Smooth muscle cell of the brain vasculature (primary cell): ENCODE results near the gene SMC1B.

ENCODE experiments used
- DNase-seq: peaks from one replicate; pipeline ENCODE4 v3.0.0-alpha.2; 2012; ENCODE audit warnings: low read depth, low spot score

The SMC1B gene

DNA sequence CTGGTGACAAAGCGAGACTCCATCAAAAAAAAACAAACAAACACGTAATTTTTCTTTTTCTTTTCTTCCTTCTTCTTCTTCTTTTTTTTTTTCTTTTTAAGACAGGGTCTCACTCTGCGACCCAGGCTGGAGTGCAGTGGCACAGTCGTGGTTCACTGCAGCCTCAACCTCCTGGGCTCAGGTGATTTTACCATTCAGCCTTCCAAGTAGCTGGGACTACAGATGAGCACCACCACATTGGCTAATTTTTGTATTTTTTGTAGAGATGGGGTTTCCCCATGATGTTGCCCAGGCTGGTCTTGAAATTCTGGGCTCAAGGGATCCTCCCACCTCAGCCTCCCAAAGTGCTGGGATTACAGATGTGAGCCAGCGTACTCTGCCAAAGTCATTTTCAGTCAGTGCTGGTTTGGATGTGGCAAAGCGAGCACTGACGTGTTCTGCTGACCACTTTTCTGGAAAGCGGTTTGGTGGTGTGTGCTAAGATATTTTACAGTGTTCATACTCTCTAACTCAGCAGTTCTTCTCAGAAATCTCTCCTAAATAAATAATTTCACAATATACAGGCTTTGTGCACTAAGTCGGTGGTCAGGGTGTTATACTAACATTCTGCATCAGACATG lies 92.9 kb downstream of the SMC1B start:
- no peak for DNase-seq

DNA sequence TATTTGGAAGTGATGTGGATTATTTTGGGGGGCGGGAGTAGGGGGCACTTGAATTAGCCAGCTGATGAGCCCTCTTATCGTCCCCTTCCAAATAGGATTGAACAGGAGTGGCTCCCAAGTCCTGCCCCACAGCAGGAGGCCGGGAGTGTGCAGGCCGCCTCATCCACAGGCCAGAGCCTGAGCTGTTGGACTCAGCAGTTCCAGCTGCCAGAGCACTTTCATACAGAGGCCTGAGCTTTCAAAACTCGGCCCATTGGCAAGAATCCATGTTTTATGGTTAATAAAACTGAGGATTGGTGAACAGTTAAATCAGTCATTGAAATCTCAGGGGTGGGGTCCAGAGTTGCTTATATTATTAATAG lies 94.1 kb downstream of the SMC1B start:
- DNase-seq, result no peak

DNA sequence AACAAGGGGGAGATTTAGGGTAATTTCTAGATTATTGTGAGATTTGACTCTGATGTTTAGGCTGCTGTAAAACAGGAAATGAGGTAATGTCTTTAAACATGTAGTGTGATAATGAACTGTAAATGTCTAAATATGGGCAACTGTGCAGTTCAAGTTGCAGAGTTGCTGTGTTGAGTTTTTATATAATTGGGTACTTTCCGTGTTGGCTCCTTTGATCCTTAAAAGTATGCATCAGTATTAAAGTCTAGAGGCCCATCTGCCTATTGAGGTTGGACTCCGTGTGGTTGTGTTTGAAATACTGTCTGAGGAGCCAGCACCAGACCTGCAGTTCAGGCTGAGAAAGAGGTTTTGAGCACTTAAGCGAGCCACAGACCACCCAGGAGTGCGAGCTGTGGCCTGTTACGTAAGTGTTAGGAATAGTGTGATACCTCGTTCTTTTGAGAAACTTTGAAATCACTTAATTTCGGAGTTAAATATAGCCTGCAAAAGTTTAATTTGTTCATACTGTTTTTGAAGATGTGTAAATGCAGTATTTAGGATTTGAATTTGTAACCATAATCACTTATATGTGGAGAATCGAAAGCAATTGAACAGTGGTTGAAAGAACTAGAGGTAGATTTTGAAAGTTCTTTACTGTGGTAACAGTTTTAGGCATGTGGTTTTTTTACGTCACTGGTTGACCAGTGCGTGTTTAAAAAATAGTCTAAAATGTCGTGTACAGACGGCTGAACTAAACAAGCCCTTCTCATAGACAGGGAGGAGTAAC lies 94.7 kb downstream of the SMC1B start:
- DNase-seq, result no peak

DNA sequence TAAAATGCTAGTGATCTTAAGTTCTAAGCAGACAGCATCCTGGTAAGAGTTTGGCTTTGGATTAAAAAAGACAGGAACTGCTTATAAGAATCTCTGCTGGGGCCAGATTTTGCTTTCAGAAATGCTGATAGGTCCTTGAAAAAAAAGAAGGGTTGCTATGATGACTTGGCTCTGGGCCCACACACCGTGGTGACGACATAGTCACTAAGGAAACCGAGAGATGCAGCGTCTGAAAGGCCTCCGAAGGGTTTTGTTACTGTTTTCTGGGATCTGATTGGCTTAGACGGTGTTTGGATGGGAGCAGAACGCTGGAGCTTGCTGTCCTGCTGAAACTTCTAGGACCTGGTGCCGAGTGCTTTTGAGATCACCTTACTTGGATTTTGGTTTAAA lies 95.2 kb downstream of the SMC1B start:
- peak; percentile 73 for DNase-seq

DNA sequence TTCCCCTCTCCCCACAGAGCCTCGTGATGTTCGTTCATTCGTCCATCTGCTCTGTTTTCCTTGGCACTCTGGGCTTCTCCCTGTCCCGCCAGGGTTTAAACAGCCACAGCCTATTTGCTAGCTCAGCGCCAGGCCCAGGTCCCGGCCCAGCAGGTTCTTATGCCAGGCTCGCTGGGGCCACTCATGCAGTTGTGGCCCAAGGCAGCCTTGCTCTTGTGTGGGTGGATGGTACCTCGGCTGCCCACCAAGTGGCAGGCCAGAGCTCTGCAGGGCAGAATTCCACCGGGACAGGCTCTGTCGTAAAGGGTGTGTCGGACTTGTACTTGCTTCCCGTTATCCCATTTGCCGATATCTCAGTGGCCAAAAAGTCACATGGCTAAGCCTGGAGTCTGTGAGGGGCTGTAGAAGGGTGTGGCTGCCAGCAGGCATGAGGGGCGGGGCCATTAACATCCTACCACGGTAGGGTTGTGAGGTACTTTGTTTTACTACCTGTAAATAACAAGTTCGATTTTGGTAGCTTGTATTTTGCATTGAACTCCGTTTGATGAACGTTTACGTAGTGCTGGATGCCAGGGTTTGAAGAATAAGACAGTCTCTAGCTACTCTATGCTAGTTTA lies 95.7 kb downstream of the SMC1B start:
- DNase-seq, result no peak

DNA sequence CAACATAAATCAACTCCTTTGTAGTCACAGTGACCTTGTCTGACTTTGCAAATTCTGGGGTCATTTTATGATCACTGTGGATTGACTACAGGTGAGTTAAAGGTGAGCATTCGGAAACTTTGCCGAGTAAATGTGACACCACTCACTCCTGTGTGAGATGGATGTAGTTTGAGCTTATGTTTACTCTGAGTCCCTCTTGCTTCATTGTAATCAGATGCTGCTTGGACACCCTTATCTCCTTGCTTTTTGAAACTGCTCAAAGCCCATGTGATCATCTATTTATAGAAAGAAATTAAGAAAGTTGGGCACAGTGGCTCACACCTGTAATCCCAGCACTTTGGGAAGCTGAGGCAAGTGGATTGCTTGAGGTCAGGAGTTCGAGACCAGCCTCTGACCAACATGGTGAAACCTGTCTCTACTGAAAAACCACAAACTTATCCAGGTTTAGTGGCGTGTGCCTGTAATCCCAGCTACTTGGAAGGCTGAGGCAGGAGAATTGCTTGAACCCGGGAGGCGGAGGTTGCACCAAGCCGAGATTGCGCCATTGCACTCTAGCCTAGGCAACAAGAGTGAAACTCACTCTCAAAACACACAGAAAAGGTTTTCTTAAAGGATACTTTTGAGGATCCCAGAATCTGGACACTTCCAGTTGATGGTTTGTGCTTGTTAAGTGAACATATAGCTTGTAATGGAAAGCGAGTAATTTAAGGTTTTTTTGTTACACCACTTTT lies 96.4 kb downstream of the SMC1B start:
- DNase-seq, result no peak

DNA sequence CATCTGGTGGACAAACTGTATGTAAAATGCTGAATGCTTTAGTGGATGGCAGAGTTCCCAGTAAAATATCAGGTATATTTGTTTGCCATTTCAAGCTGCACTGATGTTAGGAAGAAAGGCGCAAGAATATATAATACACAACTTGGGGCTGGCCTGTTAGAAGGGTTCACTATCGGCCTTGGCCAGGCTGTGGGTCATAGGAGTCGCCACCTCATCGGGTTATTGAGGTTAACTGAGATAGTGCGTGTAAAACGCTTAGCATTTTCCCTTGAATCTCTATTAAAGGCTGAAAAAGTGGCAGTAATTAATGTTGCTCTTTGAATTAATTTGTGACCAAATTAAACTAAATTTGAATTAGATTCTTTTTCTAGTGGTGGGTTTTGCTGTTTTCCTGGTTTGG lies 98.6 kb downstream of the SMC1B start:
- no peak for DNase-seq

DNA sequence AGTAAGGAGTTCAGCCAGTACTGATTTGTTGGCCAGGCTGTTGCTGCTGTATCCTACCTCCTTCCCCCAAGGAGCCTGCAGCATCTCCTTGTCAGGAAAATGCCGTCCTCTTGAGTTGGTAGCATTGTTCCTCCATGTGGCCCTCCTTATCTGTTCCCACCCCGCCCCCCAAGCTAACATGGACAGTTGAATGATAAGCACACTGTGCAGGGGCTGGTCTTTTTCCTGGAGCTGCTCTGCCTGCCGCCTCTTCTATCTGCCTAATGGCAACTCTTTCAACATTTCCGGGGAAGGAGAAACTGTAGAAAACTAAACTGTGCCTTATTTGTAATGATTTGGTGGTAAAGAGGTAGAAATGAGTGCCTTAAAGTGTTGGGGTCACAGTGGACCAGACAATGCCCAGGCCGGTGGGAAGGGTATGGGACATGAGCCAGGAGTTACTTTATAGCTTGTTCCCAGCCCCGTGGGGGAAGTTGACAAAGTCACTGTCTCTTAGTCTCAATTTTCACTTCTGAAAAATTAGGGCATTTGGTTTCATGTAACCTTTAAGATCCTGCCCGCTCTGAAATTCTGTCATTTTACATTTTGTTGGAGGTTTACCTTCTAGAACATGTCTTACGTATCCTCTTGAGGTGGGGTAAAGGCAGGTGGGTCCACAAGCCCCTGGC lies 99.2 kb downstream of the SMC1B start:
- no peak for DNase-seq

DNA sequence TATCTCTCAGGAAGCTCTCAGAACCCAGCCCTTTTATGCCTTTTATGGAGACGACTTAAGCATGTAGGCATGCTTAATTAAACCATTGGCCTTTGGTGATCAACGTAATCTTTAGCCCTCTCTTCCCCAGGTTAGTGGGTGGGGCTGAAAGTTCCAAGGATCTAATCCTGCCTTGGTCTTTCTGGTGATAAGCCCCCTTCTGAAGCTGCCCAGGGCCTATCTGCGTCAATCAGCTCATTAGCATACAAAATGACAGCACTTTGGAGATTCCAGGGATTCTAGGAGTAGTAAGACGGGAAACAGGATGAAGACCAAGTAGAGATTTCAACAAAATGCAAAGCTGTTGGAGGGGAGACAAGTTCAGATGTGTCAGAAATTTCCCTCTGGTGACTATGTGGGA lies 100.5 kb downstream of the SMC1B start:
- no peak for DNase-seq

DNA sequence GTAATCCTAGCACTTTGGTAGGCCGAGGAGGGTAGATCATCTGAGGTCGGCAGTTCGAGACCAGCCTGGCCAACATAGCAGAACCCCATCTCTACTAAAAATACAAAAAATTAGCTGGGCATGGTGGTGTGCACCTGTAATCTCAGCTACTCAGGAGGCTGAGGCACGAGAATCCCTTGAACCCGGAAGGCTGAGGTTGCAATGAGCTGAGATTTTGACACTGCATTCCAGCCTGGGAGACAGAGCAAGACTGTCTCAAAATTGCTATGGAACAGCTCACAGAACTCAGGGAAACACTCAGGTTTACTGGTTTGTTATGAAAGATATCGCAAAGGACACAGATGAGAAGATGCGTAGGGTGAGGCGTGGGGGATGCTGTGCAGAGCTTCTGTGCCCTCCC lies 101.0 kb downstream of the SMC1B start:
- DNase-seq, result no peak

DNA sequence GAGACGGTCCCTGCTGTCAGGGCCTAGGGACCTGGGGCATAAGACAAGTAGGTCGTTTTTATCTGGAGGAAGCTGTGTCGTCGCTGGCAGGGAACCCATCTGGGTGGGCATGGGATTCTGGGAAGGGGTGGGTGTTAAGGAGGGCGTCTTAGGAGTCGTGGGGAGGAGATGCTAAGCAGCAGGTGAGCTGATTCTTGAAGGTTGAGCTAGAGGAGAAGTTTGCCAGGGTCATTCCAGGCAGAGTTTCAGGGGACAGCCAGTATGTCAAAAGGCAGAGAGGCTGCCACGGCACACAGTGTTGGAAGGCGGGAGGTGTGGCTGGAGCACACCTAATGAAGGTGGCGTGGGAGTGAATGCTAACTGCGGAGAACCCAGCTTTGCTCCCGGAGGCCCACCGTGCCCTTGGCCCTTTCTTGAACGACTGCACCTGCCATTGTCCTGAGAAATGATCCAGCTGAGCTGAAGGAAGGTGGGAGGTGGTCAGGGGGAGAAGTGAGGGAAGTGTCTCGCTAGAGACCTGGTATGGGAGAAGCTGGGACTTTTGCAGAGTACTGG lies 102.3 kb downstream of the SMC1B start:
- no peak for DNase-seq

DNA sequence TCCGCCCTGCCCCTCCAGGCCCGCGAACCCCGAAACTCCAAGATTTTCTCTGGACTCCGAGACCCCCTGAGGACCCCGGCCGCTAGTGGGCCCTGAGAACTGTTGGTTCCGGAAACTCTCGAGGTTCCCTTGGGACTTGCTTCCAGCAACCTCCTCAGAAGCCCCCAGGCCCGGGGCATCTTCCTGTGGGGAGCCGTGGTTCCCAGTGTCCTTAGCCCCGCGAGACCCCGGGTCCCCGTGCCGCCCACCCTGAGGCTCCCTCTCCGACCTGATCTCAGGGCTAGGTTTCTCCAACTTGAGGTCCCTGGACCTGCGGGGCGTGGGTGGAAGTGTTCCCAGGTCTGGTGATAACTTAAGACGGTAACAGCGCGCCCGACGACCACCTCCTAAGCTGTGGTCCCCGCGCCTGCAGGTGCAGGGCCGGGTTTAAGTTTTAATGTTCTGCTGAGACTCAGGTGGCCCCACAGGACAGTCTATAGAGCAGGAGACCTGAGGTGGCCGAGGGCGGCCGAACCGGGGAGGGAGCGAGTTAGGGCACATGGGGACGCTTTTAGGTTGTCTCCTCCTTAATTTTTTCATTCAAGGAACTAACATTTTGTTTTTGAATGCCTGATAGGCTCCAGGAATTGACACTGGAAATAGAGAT lies 102.9 kb downstream of the SMC1B start:
- DNase-seq, result no peak

DNA sequence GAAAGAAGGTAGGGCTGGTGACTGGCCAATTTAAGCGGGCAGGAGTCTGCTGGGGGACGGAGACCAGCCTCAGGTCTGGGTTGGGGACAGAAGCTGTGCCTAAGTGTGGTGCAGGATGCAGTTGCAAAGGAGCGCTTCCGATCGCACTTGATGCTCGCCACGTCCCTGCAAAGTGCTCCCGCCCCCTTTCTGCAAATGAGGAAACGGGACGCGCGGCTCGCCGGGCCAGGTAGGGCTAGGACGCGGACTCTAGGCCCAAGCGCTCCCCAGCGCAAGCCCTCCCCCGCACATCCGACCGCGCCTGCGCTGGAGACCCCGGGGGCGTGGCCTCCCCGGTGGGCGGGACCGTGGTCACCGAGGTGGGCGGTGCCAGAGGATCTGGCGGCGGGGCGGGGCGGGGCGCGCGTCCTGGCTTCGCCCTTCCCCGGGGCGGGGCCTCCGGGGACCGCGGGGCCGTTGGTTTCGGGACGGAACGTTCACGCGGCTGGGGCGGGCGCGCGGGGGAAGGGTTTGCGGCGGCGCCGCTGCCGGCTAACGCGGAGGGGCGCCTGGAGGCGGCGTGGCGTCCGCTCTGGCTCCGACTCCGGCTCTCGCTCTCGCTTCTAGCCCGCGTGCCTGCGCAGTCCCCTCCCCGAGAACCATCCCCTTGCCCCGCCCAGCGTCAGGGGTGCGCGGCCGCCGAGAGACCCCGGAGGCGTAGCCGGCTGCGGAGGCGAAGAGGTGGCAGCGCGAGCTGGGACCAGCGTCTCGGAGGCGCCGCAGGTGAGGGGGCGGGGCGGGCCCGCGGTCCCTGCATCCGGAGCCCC lies 103.8 kb downstream of the SMC1B start, which contains the start of gene FAM118A:
Gene FAM118A, plus strand, starts transcription at position 513 of the 806 bp plus-strand sequence. CDS start 12,446 bp downstream, outside the sequence.
- peak; percentile 71 for DNase-seq

DNA sequence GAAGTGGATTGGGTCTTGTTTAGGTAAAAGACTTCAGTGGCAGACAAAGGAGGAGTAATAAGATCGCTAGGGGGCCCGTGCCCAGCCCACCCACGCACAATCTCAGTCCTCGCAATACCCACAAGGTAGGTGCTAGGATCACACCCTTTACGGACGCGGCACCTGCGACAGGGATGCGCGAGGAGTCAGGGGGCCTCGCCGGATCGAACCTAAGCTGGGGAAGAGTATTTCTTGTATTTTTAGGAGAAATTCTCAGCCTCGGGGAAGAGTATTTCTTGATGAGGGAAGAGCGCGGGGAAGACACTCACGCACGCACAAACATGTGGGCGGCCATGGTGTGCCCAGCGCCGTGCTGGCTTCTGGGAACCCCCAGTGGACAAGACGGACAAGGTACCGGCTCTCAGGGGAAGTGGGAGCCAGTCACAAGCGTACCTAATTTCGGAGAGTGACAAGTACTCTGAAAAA lies 104.4 kb downstream of the SMC1B start:
- DNase-seq, result no peak

DNA sequence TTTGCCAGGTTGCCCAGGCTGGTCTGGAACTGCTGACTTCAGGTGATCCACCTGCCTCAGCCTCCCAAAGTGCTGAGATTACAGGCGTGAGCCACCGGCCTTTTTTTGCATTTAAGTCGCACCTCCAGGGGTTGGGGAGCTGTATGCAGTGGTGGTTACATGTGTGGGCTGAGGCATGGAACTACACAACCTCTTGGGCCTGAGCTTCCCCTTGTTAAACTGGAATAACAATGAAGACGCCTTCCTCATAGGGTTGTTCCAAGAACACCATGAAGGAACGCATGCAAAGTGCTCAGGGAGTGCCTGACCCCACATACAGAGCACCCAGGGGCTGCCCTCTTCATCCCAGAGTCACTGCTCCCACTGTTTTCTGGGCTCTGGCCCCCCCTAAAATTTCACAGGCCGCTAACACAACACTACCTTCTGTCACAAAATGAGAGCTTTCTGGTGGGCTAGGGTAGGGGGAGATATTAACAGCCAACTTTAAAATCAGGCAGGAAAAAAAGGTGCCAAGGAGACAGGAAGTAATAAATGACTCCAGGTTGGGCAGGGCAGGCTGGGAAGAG lies 104.9 kb downstream of the SMC1B start:
- DNase-seq, result no peak

DNA sequence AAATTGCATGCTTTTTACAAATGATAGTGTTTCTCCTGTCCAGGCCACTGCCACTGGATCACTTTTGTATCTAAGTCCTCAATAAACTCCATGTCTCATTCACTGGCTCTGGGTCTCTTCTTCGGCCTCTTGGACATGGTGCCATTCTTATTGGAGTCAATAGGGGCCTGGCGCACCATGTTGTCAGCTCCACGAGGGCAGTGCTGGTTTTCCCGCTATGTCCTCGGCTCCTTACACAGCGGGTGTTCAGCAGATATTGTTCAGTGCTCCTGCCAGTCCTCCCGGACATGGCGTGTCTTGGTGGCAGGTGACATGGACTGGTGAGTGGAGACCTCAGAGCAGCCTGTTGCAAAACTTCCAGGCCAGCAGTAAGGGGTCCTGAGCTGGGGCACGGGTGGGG lies 107.3 kb downstream of the SMC1B start:
- no peak for DNase-seq

DNA sequence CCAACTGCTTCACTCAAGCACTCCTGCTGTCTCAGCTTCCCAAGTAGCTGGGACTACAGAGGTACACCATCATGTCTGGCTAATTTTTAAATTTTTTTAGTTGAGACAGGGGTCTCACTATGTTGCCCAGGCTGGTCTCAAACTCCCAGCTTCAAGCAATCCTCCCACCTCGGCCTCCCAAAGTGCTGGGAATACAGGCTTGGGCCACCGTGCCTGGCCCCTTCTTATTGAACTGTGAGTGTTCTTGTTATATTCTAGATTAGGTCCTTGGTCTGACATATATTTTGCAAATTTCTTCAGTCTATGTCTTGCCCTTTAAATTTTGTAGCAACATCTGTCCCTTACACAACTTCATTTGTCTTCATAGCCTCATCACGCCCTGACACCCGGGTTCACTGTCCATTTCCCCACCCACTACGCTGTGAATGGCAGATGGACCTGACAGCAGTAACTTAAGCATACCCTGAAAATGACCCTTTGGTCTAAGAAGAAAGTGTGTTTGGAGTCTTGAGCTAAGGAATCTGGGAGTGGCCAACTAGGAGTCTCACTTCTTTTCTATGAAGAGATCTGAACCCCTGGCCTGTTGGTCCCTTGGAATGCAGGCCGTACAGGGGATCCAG lies 107.8 kb downstream of the SMC1B start:
- DNase-seq, result no peak

DNA sequence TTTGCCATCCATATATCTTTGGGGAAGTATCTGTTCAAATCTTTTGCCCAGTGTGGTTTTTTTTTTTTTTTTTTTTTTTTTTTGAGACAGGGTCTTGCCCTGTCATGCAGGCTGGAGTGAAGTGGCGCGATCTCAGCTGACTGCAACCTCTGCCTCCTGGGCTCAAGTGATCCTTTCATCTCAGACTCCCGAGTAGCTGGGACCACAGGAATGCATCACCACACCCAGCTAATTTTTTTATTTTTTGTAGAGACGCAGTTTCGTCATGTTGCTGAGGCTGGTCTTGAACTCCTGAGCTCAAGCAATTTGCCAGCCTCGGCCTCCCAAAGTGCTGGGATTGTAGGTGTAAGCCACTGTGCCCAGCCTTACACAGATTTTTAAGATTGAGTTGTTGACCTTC lies 108.4 kb downstream of the SMC1B start:
- no peak for DNase-seq

DNA sequence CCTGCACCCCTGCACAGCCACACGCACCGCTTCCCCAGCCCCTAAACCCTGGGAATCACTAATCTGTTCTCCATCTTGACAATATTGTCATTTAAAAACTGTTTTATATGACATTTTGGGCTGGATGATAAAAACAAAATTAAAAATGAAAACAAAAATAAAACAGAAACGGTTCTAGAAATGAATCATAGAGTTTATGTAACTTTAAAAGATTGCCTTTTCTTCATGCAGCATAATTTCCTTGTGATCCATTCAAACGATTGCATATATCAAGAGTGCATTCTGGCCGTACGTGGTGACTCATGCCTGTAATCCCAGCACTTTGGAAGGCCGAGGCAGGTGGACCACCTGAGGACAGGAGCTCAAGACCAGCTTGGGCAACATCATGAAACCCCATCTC lies 110.2 kb downstream of the SMC1B start:
- DNase-seq, result no peak
